A549 treated with AZD2906 at 1 μM for 4 hours (cell line): ENCODE results near the gene AMN1. TPM values are rescaled to one million over a fixed set of nuclear protein-coding genes. Genes with fewer than 3 reads are reported as not detected.

Experiments used
- total RNA-seq: library from RNA; stranded (reverse); fragments of 200-300 nt; extraction: Qiagen RNA extraction; gene quantifications from 5 replicates; pipeline ENCODE4 v1.2.3, GENCODE V29; 2022

AMN1 gene
- total RNA-seq = 8.1 to 12.0 TPM (median 9.0 TPM) in 5 replicates

DNA sequence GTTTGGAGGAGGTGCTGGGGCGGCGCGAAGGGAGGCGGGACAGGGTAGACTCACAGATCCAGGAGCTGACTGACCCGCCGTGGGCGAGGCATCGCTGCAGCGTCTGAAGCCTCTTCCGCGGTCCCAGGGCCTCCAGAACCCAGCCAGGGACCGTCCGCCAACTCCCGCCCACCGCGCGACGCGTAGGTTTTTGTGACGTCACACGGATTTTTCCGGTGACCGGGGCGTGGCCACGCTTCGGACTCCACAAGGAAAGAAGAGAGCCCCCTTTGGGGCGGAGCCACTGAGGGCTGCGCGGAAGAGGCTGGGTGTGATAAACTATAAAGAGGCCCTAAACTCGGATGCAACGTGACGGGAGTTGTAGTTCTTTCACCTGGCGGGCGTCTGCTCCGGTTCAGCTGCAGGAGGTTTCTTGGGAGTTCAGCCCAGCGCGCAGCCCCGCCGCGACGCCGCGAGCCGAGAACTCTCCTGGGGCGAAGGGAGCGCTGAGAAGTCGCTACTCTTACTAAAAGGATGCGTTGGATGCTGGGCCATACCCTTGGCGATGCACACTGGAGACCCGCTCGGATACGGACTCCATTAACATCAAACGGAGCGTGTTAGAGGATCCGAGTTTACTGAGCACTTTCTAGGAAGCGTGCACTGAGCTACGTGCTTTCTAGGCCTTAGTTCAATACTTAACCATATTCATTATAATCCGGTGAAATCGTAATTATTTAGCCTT is at the start of gene AMN1:
AMN1 (minus strand) TSS at position 105 of the 724 bp plus-strand sequence; CDS start at position 92, 13 bp downstream.

DNA sequence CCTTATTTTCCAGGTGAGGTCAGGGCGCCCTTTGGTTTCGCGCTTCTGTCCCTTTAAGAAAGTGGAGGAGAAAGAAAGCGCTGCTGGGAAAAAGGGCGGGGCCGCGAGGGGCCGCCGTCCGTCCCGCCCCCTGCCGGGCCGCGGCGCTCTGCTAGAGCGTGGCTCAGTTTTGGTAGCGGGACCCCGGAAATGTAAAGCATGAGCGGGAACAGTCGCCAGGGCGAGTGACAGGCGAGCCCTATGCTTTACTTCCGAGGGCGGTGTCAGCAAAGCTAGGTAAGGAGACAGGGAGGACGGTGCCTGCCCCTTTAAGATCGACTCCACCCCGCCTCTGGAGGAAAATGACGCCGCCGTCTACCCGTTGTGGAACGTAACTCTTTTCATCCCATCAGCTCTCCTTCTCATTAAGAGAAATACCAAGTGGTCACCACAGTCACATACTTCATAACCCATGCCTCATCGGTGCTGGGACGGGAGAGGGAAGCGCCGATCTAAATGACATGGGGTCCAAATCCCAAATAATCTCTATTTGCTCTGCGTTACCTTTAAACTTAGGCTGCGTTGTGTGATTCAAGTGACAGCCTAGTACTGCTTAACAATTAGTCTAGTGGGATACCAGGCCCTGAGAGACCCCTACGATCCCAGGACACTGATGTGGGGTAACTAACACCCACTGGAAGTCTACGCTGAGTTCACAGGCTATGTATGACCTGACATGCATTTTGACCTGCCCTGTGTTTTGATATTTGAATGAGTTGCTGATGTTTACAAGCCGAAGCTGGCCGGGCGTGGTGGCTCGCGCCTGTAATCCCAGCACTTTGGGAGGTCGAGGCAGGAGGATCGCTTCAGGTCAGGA is 69.5 kb downstream of the AMN1 start, which contains the start of gene ETFBKMT:
ETFBKMT (plus strand) TSS at position 602 of the 856 bp plus-strand sequence. CDS start 2,266 bp downstream, outside the sequence.

Other genes starting within 250 kb of the AMN1 start
- gene DENND5B, start 137.9 kb downstream of the AMN1 start, total RNA-seq = 10.7 to 12.9 TPM (median 12.1 TPM) in 5 replicates
- gene ETFBKMT, start 69.3 kb downstream of the AMN1 start, total RNA-seq = 0.78 to 1.1 TPM (median 0.87 TPM) in 5 replicates
- 12.7 to 21.2 TPM (median 15.1 TPM) in 5 replicates for gene RESF1, start 230.4 kb upstream of the AMN1 start, total RNA-seq